H4 (cell line): Measurements from ENCODE around the gene KCNJ11. TPM values are rescaled to one million over a fixed set of nuclear protein-coding genes. Genes with fewer than 3 reads are reported as not detected.

ENCODE experiments used
- DNase-seq: peaks from one replicate; pipeline ENCODE4 v3.0.0-alpha.2; 2015; ENCODE audit warnings: low spot score
- total RNA-seq: library from RNA; depleted of rRNA; stranded (reverse); fragments of >200 nt; shearing (Covaris generic); gene quantifications from 2 replicates; pipeline ENCODE4 v1.2.3, GENCODE V29; 2014; rRNA removed

The KCNJ11 gene
- total RNA-seq, 1 experiment from 2014 or later = 0.12 TPM

DNA sequence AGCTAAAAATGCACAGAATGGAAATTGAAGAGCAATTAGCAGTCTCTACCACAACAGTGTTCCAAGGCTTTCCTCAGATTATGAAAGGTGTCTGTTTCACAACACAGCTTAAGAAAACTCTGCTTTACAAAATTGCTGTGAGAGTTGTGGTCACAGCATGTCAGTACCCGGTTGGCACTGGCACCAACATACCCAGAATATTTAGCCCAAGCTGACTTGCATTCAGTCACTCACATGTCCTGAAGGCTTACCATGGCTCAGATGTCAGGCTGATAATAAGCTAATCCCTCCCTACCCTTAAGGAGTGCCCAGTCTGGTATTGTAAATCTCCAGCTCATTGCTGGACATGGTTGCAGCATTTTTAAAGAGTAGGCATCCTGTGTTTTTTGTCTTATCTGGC lies 22.0 kb downstream of the KCNJ11 start:
- DNase-seq = no peak

DNA sequence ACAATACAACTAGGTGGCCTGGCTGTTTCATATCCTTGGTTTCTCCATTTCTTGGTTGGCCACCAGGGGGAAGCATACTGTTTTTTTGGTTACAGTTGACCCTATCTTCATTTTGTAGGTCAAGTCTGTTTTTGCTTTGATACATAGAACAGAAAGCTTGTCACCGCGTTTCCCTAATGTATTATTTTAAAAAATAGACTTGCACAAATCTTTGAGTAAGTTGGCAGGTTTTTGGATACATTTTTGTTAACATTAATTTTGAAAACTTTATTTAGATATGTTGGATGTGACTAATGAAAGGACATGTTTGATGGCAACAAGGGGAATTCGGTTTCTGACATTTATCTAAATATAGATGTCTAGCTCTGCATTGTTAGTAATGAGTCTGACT lies 33.9 kb downstream of the KCNJ11 start:
- DNase-seq = peak; percentile 79

DNA sequence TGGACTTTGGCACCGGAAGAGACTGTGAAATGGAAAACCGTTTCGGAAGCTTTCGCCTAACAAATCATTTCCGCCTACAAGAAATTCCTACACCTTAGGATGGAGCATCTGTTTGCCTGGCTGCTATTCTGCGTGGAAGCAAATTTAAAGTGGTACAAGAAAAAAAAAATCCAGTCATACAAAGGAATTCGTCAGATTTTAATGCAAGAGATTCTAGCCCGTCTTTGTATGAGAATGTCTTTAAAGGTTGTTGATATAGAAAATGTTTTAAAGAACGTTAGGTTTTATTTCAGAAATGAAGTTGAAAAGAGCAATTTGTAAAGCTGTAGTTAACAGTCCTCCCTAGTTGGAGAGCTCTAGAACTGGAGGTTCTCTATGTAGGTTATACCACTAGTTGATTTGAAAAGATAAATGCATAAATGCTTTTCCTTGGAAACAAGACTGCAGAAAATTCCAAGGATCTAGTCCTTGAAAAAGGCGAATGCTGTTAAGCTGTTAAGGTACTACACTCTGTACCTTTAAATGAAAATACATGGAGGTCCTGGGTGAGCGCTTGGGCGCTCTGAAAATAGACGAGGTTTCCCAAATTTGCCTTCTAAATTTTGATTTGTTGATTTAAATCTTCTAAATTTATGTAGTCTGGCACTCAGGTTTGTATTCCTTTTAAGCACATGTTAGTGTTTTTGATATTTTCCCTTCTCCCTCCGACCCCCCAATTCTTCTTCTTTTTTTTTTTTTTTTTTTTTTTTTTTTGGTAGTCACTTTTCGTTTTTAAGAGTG lies 34.4 kb downstream of the KCNJ11 start:
- DNase-seq = no peak

DNA sequence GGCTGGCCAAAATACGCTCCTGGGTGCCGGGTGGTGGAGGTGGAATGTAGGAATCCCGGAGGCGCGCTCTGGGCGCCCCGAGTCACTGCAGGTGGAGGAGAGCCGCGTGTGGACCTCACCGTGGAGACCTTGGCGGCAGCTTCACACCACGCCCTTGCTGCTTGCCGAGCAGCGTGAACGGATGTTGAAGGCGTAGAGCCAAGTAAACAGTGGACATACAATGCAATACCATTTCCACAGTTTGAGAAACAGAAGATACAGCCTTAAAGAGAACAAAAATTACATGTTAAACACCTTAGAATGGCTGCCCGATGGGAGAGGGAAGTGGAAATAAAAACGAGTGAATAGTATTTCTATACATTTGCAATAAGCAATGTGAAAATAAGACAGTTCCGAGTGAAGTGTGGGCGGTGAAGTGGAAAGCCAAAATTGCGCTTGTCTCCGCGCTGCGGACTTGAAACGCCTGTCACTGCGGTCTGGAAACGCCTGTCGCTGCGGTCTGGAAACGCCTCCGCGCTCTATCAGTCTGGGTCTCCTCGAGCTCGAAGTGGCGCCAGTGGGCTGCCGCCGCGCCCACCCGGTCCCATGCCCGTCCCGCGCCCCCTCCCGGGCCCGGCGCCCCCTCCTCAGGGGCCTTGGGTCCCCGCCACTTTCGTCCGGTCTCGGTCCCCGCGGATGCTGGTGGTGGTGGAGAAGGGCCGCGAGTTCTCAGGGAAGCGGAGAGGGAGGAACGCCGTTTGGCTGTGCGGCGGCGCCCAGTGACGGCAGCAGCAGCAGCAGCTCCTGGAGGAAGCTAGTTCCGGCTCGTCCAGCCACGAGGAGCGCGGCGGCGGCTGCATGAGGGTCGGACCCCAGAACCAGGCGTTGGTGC lies 35.3 kb downstream of the KCNJ11 start:
- DNase-seq = peak; percentile 79

DNA sequence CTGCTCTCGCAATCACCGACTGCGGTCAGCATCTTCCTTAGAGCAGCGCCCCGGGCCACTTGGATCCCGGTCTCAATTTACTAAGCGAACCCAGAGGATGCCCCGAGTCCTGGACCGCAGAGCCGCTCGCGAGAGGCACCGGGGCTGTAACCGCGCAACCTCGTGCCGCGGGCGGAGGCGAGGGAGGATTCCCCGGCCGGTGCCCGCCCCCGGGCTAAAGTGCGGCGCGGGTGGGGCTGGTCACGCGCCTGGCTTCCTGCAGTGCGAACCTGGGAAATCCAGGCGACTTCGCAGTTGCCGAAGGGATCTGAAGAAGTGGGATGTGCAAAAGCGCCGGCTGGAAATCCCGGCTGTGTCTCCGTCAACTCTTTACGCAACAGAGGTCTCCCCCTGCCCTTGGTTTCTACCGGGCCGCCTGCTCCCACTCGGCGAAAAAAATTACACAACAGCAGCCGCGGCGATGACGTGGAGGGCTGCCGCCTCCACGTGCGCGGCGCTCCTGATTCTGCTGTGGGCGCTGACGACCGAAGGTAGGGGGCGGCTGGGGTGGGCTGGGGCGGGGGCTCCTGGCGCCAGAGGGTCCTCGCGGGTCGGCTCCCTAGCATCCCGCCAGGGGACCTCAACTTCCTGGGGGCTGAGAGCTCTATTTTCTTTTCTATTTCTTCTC lies 36.8 kb downstream of the KCNJ11 start, which contains the start of gene NCR3LG1:
Gene NCR3LG1 (plus strand): TSS at position 291 of the 667 bp plus-strand sequence. CDS start 170 bp downstream, at position 461.
- DNase-seq = peak; percentile 28

DNA sequence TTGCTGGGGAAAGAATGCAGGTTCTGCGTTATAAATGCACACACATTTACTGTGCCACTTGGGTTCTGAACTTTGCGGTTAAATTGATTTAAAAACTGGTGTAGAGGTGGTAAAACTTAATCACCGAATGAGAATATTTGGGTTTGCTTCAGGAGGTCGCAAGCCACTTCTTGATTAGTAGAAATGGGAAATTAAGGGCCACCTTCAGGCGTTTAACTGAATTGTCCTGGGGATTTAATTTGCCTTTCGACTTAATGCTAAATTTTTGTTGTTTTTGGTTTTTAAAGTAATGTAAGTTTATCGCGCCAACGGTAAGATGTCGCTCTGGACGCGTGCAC lies 37.3 kb downstream of the KCNJ11 start:
- no peak for DNase-seq

DNA sequence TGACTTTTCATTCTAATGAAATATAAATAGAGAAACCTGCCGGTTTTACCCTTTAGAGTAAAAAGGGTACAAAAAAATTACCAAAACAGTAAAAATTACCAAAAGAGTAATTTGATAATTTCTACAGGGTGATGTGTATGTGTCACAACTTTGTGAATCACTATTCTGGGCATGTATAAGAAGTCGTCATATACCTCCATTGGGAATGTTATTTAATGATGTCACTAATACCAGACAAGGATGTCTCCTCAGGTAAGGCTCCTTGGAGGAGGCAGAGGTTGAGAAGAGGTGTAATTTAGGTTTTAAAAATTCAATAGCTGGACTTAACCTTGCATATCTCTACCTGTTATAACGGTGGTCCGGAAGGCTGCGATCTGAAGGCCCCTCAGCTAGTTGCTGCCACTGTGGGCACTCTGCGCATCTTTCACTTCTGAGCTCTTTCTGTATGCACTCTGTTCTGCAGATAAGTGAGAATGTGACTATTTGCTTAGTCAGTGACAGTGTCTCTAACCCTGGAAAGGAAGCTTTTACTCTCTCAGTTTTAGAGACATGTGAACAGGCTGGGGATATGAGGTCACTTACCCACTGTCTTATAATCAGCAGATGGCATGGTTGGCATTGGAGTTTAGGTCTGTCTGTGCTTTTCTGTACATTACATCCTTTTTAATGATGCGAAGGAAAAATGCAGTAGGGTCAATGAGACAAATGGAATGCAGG lies 37.8 kb downstream of the KCNJ11 start:
- DNase-seq = no peak

DNA sequence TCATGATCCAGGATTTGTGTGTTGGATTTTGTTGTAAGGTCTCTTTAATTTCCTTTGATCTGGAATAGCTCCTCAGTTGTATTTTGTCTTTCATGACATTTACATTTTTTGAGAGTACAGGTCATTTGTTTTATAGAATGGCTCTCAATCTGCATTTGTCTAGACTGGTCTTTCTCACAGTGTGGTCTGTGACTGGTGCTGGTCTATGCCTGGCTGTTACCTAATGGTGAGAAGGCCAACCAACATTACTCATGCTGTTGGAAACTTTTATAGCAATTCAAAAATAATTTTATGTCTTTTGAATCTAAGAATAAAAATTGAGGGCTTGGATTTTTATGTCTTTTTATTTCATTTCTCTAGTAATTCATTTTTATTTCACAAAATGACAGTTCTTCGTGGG lies 40.8 kb downstream of the KCNJ11 start:
- DNase-seq = no peak

DNA sequence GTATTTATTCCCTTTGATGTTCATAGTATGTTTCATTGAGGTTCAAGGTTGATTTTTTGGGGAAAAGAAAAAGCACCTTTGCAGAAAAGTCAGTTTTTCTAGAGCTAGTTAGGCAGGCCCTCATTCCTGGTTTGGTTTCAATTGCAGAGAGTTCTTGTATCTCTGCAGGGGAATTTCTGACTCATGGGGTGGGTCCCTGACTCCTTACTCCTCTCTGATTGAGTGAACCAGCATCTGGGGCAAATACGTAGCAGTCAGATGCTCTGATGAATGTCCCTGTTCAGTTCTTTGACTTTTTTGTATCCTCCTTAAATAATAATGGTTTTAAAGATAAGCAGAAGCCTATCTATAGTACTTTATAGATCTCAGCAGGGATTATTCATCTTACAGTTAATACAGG lies 44.6 kb downstream of the KCNJ11 start:
- DNase-seq = no peak

DNA sequence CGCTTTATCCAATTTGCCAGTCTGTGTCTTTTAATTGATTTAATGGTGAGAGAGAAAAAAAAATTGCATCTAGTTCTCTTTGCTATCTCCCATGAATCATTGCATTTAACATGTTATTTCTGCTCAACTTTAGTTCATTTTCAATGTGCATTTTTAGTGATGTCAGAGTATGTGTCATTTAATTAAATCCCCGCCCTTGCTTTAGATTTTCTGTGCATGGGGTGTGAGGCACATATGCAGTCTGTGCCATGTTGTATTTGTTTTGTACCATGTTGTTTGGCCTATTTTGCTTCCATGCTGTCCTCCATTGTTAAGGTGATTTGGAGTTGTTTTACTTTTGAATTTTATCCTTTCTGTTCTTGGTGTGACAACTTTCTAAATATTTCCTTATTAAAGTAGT lies 45.2 kb downstream of the KCNJ11 start:
- DNase-seq = no peak

Other genes with a start within 250 kb of the KCNJ11 start
- 25.6 and 41.2 TPM in 2 replicates for gene PIK3C2A, start 180.7 kb downstream of the KCNJ11 start, total RNA-seq
- gene NUCB2, start 111.9 kb downstream of the KCNJ11 start, total RNA-seq = 66.8 and 83.7 TPM in 2 replicates
- 3.5 and 4.6 TPM in 2 replicates for gene NCR3LG1, start 36.9 kb downstream of the KCNJ11 start, total RNA-seq
- gene ABCC8, start 88.2 kb upstream of the KCNJ11 start, total RNA-seq = not detected in 2 replicates
- gene USH1C, start 155.8 kb upstream of the KCNJ11 start, total RNA-seq = not detected in 2 replicates
- not detected in 2 replicates for gene OTOG, start 158.6 kb upstream of the KCNJ11 start, total RNA-seq